BE2C (cell line): Measurements from ENCODE around the gene IFNA4. TPM values are rescaled to one million over a fixed set of nuclear protein-coding genes. Genes with fewer than 3 reads are reported as not detected.
"Not testable (repeated sequence)": the region's sequence is repeated elsewhere in the genome, so short reads cannot be mapped to it uniquely, and the experiment has no call there.

Experiments
- DNase-seq: peaks from one replicate; pipeline ENCODE4 v3.0.0-alpha.2; 2020
- H3K27me3 ChIP-seq: fragments of 250-450 bp; sonication (Bioruptor Pico); 2 replicates; pipeline ENCODE4 v1.5.1; 2020; ENCODE audit warnings: mild to moderate bottlenecking
- H3K36me3 ChIP-seq: fragments of 250-450 bp; sonication (Bioruptor Pico); 2 replicates; pipeline ENCODE4 v1.5.1; 2020; ENCODE audit warnings: mild to moderate bottlenecking
- H3K4me1 ChIP-seq: fragments of 250-450 bp; sonication (Bioruptor Pico); 2 replicates; pipeline ENCODE4 v1.5.1; 2020
- H3K4me3 ChIP-seq: 2 replicates; pipeline ENCODE4 v1.5.1; 2011; ENCODE audit warnings: low read depth, low read length
- H3K9me3 ChIP-seq: fragments of 250-450 bp; sonication (Bioruptor Pico); 2 replicates; pipeline ENCODE4 v1.5.1; 2020
- CTCF ChIP-seq: IDR thresholded peaks from 2 replicates; pipeline ENCODE4 v1.5.1; 2012; ENCODE audit warnings: mild to moderate bottlenecking, low read depth, low read length
- polyA plus RNA-seq: library from polyadenylated mRNA; unstranded; fragments of >200 nt; gene quantifications from one replicate; pipeline ENCODE4 v1.2.1, GENCODE V29; 2012; ENCODE audit warnings: low read depth, missing spikeins; ENCODE audit not compliant: insufficient read length, insufficient read depth

The IFNA4 gene
- polyA plus RNA-seq: not detected

- not testable (repeated sequence) for DNase-seq, H3K27me3 ChIP-seq, H3K36me3 ChIP-seq
Observed at GRCh38 chr9:21187487-21187886, at the start of gene IFNA4. TSS of gene IFNA4 (minus strand) at chr9:21187587. CDS start at chr9:21187531, 56 bp downstream.

GRCh38 chr9:21236360-21236714 is 49.0 kb upstream of the IFNA4 start:
- not testable (repeated sequence) for H3K36me3 ChIP-seq, H3K4me3 ChIP-seq, DNase-seq, H3K27me3 ChIP-seq, H3K4me1 ChIP-seq, H3K9me3 ChIP-seq

More at GRCh38 chr9:21187487-21187886, at the start of gene IFNA4:
- H3K4me3 ChIP-seq, H3K4me1 ChIP-seq, H3K9me3 ChIP-seq: not testable (repeated sequence)

- not testable (repeated sequence) for H3K9me3 ChIP-seq, DNase-seq, H3K36me3 ChIP-seq, H3K27me3 ChIP-seq, H3K4me1 ChIP-seq, H3K4me3 ChIP-seq
- peak; percentile 59 for TF ChIP-seq CTCF
Observed at GRCh38 chr9:21235468-21236359, 48.3 kb upstream of the IFNA4 start.

GRCh38 chr9:21234153-21234687 is 46.8 kb upstream of the IFNA4 start:
- no peaks in the 10 kb centered on the region for H3K36me3 ChIP-seq
- no peaks in the 10 kb centered on the region for H3K4me1 ChIP-seq
- TF ChIP-seq CTCF: no peak

GRCh38 chr9:21233258-21233657 is 45.9 kb upstream of the IFNA4 start:
- no peak for DNase-seq
- Histone ChIP-seq H3K4me3 (no peak overlapping the region), H3K36me3 (no peaks in the 10 kb centered on the region), H3K9me3 (no peaks in the 10 kb centered on the region), H3K4me1 (no peaks in the 10 kb centered on the region), H3K27me3 (no peaks in the 10 kb centered on the region)
- TF ChIP-seq CTCF: no peak

More at GRCh38 chr9:21234153-21234687, 46.8 kb upstream of the IFNA4 start:
- DNase-seq: no peak
- H3K27me3 ChIP-seq: no peaks in the 10 kb centered on the region
- H3K4me3 ChIP-seq: no peak overlapping the region
- H3K9me3 ChIP-seq: no peaks in the 10 kb centered on the region

GRCh38 chr9:21228122-21228521 is 40.7 kb upstream of the IFNA4 start, which contains the start of gene IFNA17:
TSS of gene IFNA17 (minus strand) at chr9:21228222. CDS start at chr9:21228173, 49 bp downstream.
- H3K9me3 ChIP-seq: no peaks in the 10 kb centered on the region
- DNase-seq: no peak
- no peaks in the 10 kb centered on the region for H3K27me3 ChIP-seq
- H3K4me1 ChIP-seq: no peaks in the 10 kb centered on the region
- H3K4me3 ChIP-seq: no peak within 1 kb of the TSS
- no peaks in the 10 kb centered on the region for H3K36me3 ChIP-seq
- TF ChIP-seq CTCF: no peak

GRCh38 chr9:21217211-21217610 is 29.8 kb upstream of the IFNA4 start, which contains the start of gene IFNA16:
TSS of gene IFNA16 (minus strand) at chr9:21217311. CDS start at chr9:21217305, 6 bp downstream.
- H3K9me3 ChIP-seq, H3K4me3 ChIP-seq, H3K27me3 ChIP-seq, H3K36me3 ChIP-seq, DNase-seq, H3K4me1 ChIP-seq: not testable (repeated sequence)
